RPMI7951 (cell line): Measurements from ENCODE around the gene NFYC. TPM values are rescaled to one million over a fixed set of nuclear protein-coding genes. Genes with fewer than 3 reads are reported as not detected.

Experiments
- DNase-seq: peaks from one replicate; pipeline ENCODE4 v3.0.0-alpha.2; 2012; ENCODE audit warnings: low read depth
- total RNA-seq: library from RNA; depleted of rRNA; stranded (reverse); fragments of >200 nt; shearing (Covaris generic); gene quantifications from 2 replicates; pipeline ENCODE4 v1.2.3, GENCODE V29; 2014

The NFYC gene
- total RNA-seq, 1 experiment from 2014 or later: 26.1 TPM

GRCh38 chr1:40706626-40707025 lies 15.1 kb downstream of the NFYC start:
- DNase-seq: no peak

DNA sequence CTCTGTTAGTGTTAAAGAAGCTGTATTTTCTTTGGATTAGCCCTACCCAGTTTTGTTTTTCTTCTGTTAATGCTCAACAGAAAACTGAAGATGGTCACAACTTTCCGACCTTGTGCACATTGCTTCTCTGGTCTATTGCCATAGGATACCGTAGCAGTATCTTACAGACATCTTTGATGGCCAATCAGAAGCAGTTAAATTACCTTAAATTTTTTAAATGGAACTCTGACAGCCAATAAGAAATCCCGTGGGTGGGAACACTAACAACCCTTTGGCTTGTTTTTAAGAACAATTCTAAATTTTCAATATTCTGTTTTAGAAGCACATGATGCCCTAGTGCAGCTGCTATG lies 17.2 kb downstream of the NFYC start:
- peak; percentile 89 for DNase-seq

DNA sequence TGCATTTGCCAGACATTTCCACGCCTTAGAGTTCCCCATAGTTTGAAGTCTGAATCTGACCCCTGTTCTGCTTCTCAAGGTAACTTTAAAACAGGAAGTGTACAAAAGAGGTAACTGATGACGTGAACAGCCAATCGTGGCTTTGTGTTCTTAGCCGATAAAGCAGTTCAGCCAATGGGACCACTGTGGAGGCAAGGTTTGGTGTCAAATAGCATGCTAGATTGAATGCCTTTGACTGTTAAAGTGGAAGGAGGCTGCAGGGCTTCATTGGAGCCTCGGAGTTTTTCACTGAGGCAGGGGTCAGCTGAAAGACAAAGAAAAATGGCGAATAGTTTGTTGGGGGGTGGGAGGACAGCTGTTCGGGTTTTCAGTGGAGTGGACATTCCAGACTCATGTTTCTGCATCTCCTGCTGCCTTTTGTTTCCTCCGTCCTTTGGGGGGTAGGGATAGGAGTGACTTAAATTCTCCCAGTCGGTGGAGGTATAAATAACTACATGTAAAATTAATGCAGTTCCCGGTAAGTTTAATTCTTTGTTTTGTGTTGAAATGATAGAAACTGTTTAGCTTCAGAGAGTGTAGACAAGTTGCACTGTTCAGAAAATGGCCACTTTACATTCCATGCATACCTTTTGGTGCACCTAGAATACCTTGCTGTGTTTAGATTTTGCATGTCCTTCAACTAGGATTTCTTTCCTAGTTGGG lies 17.7 kb downstream of the NFYC start:
- peak; percentile 97 for DNase-seq

DNA sequence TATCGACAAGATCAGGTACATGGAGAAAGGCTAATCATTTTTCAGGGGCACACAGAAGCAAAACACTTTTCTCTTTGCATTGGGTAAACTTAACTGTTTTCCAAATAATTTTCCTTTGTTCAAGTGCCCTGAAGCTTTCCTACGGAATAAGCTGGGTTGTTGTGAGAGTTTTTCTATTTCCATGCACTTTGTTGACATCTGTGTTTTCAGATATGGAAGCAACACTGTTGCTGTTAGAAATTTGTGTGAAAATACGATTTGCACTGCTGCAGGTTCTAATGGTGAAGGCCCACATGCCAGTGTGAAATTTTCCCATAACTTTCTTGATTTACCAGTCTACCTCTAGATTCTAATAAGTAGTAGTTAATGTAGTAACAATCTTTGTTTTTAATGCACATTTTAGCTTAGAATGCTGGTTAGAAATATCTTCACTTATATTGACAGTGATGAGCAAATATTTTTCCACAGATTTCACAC lies 18.3 kb downstream of the NFYC start:
- no peak for DNase-seq

GRCh38 chr1:40710581-40711315 lies 19.2 kb downstream of the NFYC start:
- no peak for DNase-seq

GRCh38 chr1:40711465-40712404 lies 20.2 kb downstream of the NFYC start:
- DNase-seq: peak; percentile 35

DNA sequence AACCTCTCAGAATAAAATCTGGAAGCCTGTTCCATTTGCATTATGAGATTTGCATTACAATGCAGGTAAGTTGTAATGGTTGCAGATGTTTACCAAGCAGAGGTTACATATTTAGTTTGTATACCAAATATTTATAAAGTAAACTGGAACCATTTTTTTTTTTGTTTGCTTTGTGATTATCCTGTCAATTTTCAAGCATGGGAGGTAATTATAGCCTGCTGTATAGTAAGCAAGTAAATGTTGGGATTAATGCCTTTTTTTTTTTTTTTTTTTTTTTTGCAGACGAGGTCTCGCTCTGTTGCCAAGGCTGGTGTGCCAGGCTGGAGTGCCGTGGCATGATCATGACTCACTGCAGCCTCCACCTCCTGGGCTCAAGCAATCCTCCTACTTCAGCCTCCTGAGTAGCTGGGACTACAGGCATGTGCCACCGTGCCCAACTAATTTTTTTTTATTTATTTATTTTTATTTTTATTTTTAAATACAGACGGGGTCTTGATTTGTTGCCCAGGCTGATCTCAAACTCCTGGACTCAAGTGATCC lies 21.0 kb downstream of the NFYC start:
- no peak for DNase-seq

GRCh38 chr1:40712997-40713396 lies 21.5 kb downstream of the NFYC start:
- peak; percentile 13 for DNase-seq

GRCh38 chr1:40715491-40716059 lies 24.1 kb downstream of the NFYC start:
- no peak for DNase-seq

DNA sequence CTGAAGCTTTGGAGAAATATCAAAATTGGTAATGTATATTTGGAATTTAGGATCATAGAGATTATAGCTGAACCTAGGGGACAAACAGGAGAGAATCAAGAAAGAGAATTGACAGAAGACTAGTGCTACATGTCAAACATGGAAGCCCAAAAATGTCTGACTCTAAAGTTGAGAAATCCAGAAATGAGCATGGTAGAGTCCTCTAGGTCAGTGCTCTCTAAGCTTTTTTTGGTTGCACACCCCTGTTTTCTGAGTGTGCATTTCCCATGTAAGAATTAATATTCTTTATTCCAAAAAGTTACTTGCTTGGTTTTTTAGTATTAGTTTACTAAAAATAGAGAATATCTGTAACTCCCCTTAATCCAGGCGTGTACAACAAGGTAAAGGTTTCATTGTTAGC lies 25.6 kb downstream of the NFYC start:
- DNase-seq: no peak

DNA sequence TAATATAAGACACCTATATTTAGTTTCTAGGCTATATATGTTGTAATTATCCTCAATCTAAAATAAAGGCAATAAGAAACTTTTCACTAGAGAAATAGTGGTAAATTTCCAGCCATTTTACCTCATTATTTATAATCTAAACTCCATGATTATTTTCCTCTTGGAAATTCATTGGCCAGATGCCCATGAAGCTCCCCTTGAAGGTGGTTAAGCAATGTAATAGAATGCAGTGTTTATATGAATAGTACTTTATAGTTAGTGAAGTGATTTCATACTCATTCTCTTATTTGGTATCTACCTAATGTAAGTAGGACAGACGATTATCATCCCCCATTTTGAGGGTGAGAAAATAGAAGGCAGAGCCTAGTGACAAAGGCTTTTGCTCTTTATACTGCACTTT lies 26.5 kb downstream of the NFYC start:
- no peak for DNase-seq

GRCh38 chr1:40720493-40720892 lies 29.0 kb downstream of the NFYC start:
- no peak for DNase-seq

- no peak for DNase-seq
These were observed 31.1 kb downstream of the NFYC start for GRCh38 chr1:40722622-40723021.

GRCh38 chr1:40723196-40723955 lies 31.9 kb downstream of the NFYC start:
- DNase-seq: no peak

- DNase-seq: peak; percentile 50
These were observed 36.2 kb downstream of the NFYC start for GRCh38 chr1:40727662-40728061.

DNA sequence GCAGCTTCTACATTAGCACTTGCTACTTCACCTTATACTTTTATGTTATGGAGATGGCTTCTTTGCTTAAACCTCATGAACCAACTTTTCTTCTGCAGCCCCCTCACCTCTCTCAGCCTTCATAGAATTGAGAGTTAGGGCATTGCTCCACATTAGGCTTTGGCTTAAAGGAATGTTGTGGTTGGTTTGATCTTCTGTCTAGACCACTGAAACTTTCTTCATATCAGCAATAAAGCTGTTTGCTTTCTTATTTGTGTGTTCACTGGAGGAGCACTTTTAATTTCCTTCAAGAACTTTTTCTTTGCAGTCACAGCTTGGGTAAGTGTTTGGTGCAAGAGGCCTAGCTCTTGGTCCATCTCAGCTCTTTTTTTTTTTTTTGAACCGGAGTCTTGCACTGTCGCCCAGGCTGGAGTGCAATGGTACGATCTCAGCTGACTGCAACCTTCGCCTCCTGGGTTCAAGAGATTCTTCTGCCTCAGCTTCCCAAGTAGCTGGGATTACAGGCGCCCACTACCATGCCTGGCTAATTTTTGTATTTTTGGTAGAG lies 37.9 kb downstream of the NFYC start:
- peak; percentile 16 for DNase-seq

GRCh38 chr1:40732756-40733301 lies 41.3 kb downstream of the NFYC start:
- DNase-seq: no peak

- DNase-seq: no peak
These were observed 43.6 kb downstream of the NFYC start for GRCh38 chr1:40734882-40735628.

- peak; percentile 40 for DNase-seq
These were observed 44.6 kb downstream of the NFYC start for GRCh38 chr1:40736085-40736531.
